ENCODE data around the gene CAPRIN1. TPM values are rescaled to one million over a fixed set of nuclear protein-coding genes. Genes with fewer than 3 reads are reported as not detected.
A peak's percentile ranks its signal among the peaks of the same experiment; 100 is the strongest.

Gene CAPRIN1
- total and polyA plus RNA-seq, 10 of the 15 experiments (the other 5 are each of a cell fraction or from before 2014, with no cell fraction given) = 50.4 to 228 (median 191) TPM

DNA sequence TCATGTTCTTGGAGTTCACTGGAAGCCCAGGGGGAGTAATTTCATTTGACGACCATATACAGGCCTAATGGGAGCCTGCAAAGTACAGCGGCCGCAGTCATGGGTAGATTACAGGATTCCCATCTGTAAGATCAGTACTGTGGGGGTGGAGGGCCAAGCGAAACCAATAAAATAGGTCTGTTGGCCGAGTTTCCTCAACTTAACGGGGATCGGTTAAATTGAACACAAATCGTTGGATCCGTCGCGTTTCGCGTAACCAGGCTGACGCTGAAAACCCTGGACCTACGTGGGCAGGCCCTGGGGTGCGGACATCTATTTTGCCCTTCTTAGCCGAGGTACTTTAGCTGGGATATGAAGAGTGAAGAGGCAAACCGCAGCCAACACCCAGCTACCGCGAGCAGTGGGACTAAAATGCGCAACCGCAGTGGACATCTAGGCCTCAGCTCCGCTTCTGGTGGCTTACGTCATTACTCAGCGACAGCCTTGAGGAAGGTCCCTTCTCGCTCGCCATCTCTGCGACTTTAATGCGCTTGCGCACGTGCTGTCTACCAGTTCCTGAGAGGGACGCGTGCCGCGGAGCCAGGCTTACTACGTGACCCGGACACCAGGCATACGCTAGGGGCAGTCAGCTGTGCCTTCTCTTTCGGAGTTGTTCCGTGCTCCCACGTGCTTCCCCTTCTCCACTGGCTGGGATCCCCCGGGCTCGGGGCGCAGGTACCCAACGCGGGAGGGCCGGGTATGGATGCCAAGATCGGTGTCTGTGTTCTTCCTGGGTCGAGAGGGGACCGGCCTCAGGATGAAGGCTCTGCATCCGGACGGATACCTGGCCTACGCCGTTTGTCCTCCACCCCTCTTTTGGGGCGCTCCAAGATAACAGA lies 53.8 kb downstream of the CAPRIN1 start, which contains the start of gene NAT10 (continued):
- TF ChIP-seq TBL1XR1 (IDR thresholded peaks at IDR 0.05; ENCODE audit: low read depth, low read length) (peak; percentile 40; the same call in 1 of the 2 replicates), IKZF2 (IDR thresholded peaks at IDR 0.05) (peak in 1 of 2 experiments; percentile 57; a peak in 1 of 4 replicates), HCFC1 (IDR thresholded peaks at IDR 0.05; ENCODE audit: low read length) (peak; percentile 90), CEBPZ (IDR thresholded peaks at IDR 0.05; ENCODE audit: low read depth, low read length) (peak; percentile 50; the same call in 1 of the 2 replicates), BACH1 (IDR thresholded peaks at IDR 0.05; ENCODE audit: borderline replicate concordance) (peak; percentile 53), POU2F2 (IDR thresholded peaks at IDR 0.05; ENCODE audit: borderline replicate concordance, low read depth, low read length) (peak; percentile 91; the same call in 2 of the 3 replicates), EZH2 (IDR thresholded peaks at IDR 0.05; ENCODE audit: borderline replicate concordance, control insufficient read depth, low read depth, low read length) (no peak; the same call in 1 of the 2 replicates), EP300 (IDR thresholded peaks at IDR 0.05; ENCODE audit: borderline replicate concordance in 1 of 2, control insufficient read depth in 1 of 2, low read depth in 2 of 2, low read length in 2 of 2) (peak in 1 of 2 experiments; percentile 73; a peak in 2 of 4 replicates), ZNF687 (IDR thresholded peaks at IDR 0.05) (0 out of 2 replicates have a peak, but pooled peaks have one; percentile 58), TCF12 (IDR thresholded peaks at IDR 0.05; ENCODE audit: low read depth, low read length) (peak; percentile 62; the same call in 1 of the 2 replicates), FOS (IDR thresholded peaks at IDR 0.05; ENCODE audit: borderline replicate concordance, extremely low read depth, insufficient read length) (no peak), HDAC6 (IDR thresholded peaks at IDR 0.05; ENCODE audit: unreplicated experiment) (peak; percentile 28), NFYB (IDR thresholded peaks at IDR 0.05; ENCODE audit: insufficient read depth, low read depth, low read length) (peak; percentile 55; the same call in 1 of the 2 replicates), BCL11A (IDR thresholded peaks at IDR 0.05; ENCODE audit: low read depth, low read length) (no peak; the same call in 1 of the 2 replicates), TCF7 (IDR thresholded peaks at IDR 0.05; ENCODE audit: borderline replicate concordance) (no peak), KAT2A (conservative IDR thresholded peaks at IDR 0.05; ENCODE audit: control insufficient read depth, low read depth, low read length) (no peak), CBX5 (IDR thresholded peaks at IDR 0.05; ENCODE audit: low read depth) (peak; percentile 42), ZNF207 (IDR thresholded peaks at IDR 0.05; ENCODE audit: borderline replicate concordance) (peak; percentile 35; the same call in 1 of the 2 replicates)
- TF ChIP-seq, protein P1, sequence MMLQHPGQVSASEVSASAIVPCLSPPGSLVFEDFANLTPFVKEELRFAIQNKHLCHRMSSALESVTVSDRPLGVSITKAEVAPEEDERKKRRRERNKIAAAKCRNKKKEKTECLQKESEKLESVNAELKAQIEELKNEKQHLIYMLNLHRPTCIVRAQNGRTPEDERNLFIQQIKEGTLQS (IDR thresholded peaks at IDR 0.05; ENCODE audit: borderline replicate concordance, extremely low read depth, low read depth, low read length) = peak; percentile 93
- TF ChIP-seq, protein P2, sequence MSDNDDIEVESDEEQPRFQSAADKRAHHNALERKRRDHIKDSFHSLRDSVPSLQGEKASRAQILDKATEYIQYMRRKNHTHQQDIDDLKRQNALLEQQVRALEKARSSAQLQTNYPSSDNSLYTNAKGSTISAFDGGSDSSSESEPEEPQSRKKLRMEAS (IDR thresholded peaks at IDR 0.05; ENCODE audit: low read depth, low read length) = peak; percentile 99

Measured in GM12878 (cell line).